Endothelial cell of umbilical vein (primary cell): ENCODE results near the gene ZBTB40.
A peak's percentile ranks its signal among the peaks of the same experiment; 100 is the strongest.

ENCODE experiments used
- CTCF ChIP-seq, 2 donors: IDR thresholded peaks; 1 replicate in 1 of 2; 2 replicates in 1 of 2; pipeline ENCODE4 v1.5.1; 2011; ENCODE audit warnings: low read length in 2 of 2, mild to moderate bottlenecking in 2 of 2, moderate library complexity in 2 of 2, control low read depth in 1 of 2, inconsistent platforms in 1 of 2, low read depth in 1 of 2; ENCODE audit not compliant: insufficient read depth in 1 of 2; ENCODE audit errors: extremely low read depth in 1 of 2
- EZH2 ChIP-seq: IDR thresholded peaks from 2 replicates; pipeline ENCODE4 v1.6.1; 2012; ENCODE audit warnings: borderline replicate concordance, low read depth, mild to moderate bottlenecking, moderate library complexity, low read length, inconsistent platforms; ENCODE audit not compliant: severe bottlenecking

GRCh38 chr1:22416555-22417454 is 34.8 kb upstream of the ZBTB40 start:
- TF ChIP-seq CTCF (IDR thresholded peaks at IDR 0.05; ENCODE audit: extremely low read depth in 1 of 2, insufficient read depth in 1 of 2, low read depth in 1 of 2, low read length in 2 of 2) (peak; percentile 93 to 97), EZH2 (no peak)
